DOHH2 (cell line): ENCODE measurements around the gene AMHR2.

Experiments
- H3F3A ChIP-seq: fragments of 200-600 bp; sonication (generic), shearing (Covaris generic); 2 replicates; pipeline ENCODE4 v1.6.0; 2016; ENCODE audit warnings: antibody characterized with exemption, mild to moderate bottlenecking; ENCODE audit not compliant: control insufficient read depth, insufficient read depth
- H3K27ac ChIP-seq: fragments of 200-600 bp; sonication (generic); 2 replicates; pipeline ENCODE4 v1.5.1; 2014; ENCODE audit warnings: low read depth, mild to moderate bottlenecking, low read length, moderate library complexity
- H3K27me3 ChIP-seq: fragments of 200-600 bp; sonication (generic); 2 replicates; pipeline ENCODE4 v1.6.1; 2014; ENCODE audit warnings: mild to moderate bottlenecking, low read length, mixed read lengths; ENCODE audit not compliant: control insufficient read depth
- H3K36me3 ChIP-seq: fragments of 200-600 bp; sonication (generic); 2 replicates; pipeline ENCODE4 v1.6.1; 2014; ENCODE audit warnings: mild to moderate bottlenecking, low read length, moderate library complexity, mixed read lengths; ENCODE audit not compliant: control insufficient read depth
- H3K4me1 ChIP-seq: fragments of 200-600 bp; sonication (generic); 2 replicates; pipeline ENCODE4 v1.6.1; 2014; ENCODE audit warnings: mild to moderate bottlenecking, low read length, mixed read lengths; ENCODE audit not compliant: control insufficient read depth
- H3K4me2 ChIP-seq: fragments of 200-600 bp; sonication (generic); 2 replicates; pipeline ENCODE4 v1.6.0; 2014; ENCODE audit warnings: mild to moderate bottlenecking, low read length, moderate library complexity
- H3K4me3 ChIP-seq: fragments of 200-600 bp; sonication (generic); 2 replicates; pipeline ENCODE4 v1.5.1; 2014; ENCODE audit warnings: mild to moderate bottlenecking, low read length, mixed read lengths
- H3K79me2 ChIP-seq: fragments of 200-600 bp; sonication (generic); 2 replicates; pipeline ENCODE4 v1.6.1; 2014; ENCODE audit warnings: mild to moderate bottlenecking, low read length, mixed read lengths; ENCODE audit not compliant: control insufficient read depth
- H3K9me2 ChIP-seq: fragments of 200-600 bp; sonication (generic); replicated peaks from 2 replicates; pipeline ENCODE4 v1.6.1; 2014; ENCODE audit warnings: mild to moderate bottlenecking, low read length, mixed read lengths; ENCODE audit not compliant: control insufficient read depth
- H3K9me3 ChIP-seq: fragments of 200-600 bp; sonication (generic); 2 replicates; pipeline ENCODE4 v1.6.1; 2014; ENCODE audit warnings: antibody characterized with exemption, low read length, mixed read lengths; ENCODE audit not compliant: control insufficient read depth, insufficient read depth
- H4K20me1 ChIP-seq: fragments of 200-600 bp; sonication (generic); 2 replicates; pipeline ENCODE4 v1.6.0; 2014; ENCODE audit warnings: low read depth, mild to moderate bottlenecking, antibody characterized with exemption, low read length, moderate library complexity; ENCODE audit not compliant: control insufficient read depth, insufficient read depth
- CTCF ChIP-seq: fragments of 200-600 bp; sonication (generic); IDR thresholded peaks from one replicate; pipeline ENCODE4 v1.5.1; 2014; ENCODE audit warnings: antibody characterized with exemption, mild to moderate bottlenecking, low read depth, low read length; ENCODE audit not compliant: poor library complexity, severe bottlenecking
- EZH2phosphoT487 ChIP-seq: fragments of 200-600 bp; sonication (generic); IDR thresholded peaks from 2 replicates; pipeline ENCODE4 v1.6.1; 2017; ENCODE audit warnings: borderline replicate concordance, mild to moderate bottlenecking, antibody characterized with exemption, low read length, moderate library complexity, mixed read lengths

AMHR2 gene

GRCh38 chr12:53464685-53465418 is 41.2 kb downstream of the AMHR2 start:
- Histone ChIP-seq H3K36me3 (peaks cover 99% of the 10 kb centered on the region), H4K20me1 (peaks cover 10% of the 10 kb centered on the region; the same call in 1 of the 2 replicates), H3K4me2 (no peak overlapping the region), H3K27ac (no peak overlapping the region), H3F3A (peaks cover 17% of the 10 kb centered on the region; the same call in 1 of the 2 replicates), H3K27me3 (no peaks in the 10 kb centered on the region), H3K4me1 (no peaks in the 10 kb centered on the region), H3K9me3 (no peaks in the 10 kb centered on the region), H3K9me2 (no peaks in the 10 kb centered on the region), H3K79me2 (peaks cover 89% of the 10 kb centered on the region), H3K4me3 (no peak overlapping the region)
- TF ChIP-seq EZH2phosphoT487: no peak
- no peak for TF ChIP-seq CTCF

- H3K27ac ChIP-seq: no peak overlapping the region
Measured at GRCh38 chr12:53465679-53466078, 42.0 kb downstream of the AMHR2 start.

GRCh38 chr12:53466640-53467039 is 43.0 kb downstream of the AMHR2 start:
- Histone ChIP-seq H3K27ac (no peak overlapping the region), H3K27me3 (no peaks in the 10 kb centered on the region), H3K9me3 (no peaks in the 10 kb centered on the region), H3K4me1 (no peaks in the 10 kb centered on the region), H3F3A (peaks cover 20% of the 10 kb centered on the region; the same call in 1 of the 2 replicates), H3K4me2 (no peak overlapping the region), H3K36me3 (peaks cover 98% of the 10 kb centered on the region), H3K4me3 (no peak overlapping the region), H3K79me2 (peaks cover 82% of the 10 kb centered on the region), H3K9me2 (no peaks in the 10 kb centered on the region), H4K20me1 (peaks cover 5% of the 10 kb centered on the region; the same call in 1 of the 2 replicates)
- TF ChIP-seq CTCF (no peak), EZH2phosphoT487 (no peak)

More at GRCh38 chr12:53465679-53466078, 42.0 kb downstream of the AMHR2 start:
- TF ChIP-seq EZH2phosphoT487 (no peak), CTCF (no peak)
- Histone ChIP-seq H3K79me2 (peaks cover 86% of the 10 kb centered on the region), H3K36me3 (peaks cover 99% of the 10 kb centered on the region), H3K9me3 (no peaks in the 10 kb centered on the region), H3F3A (peaks cover 20% of the 10 kb centered on the region; the same call in 1 of the 2 replicates), H3K27me3 (no peaks in the 10 kb centered on the region), H4K20me1 (peaks cover 10% of the 10 kb centered on the region; the same call in 1 of the 2 replicates), H3K4me3 (no peak overlapping the region), H3K9me2 (no peaks in the 10 kb centered on the region), H3K4me2 (no peak overlapping the region), H3K4me1 (no peaks in the 10 kb centered on the region)
